ENCODE results near the gene EPB41L2.

Gene EPB41L2

DNA sequence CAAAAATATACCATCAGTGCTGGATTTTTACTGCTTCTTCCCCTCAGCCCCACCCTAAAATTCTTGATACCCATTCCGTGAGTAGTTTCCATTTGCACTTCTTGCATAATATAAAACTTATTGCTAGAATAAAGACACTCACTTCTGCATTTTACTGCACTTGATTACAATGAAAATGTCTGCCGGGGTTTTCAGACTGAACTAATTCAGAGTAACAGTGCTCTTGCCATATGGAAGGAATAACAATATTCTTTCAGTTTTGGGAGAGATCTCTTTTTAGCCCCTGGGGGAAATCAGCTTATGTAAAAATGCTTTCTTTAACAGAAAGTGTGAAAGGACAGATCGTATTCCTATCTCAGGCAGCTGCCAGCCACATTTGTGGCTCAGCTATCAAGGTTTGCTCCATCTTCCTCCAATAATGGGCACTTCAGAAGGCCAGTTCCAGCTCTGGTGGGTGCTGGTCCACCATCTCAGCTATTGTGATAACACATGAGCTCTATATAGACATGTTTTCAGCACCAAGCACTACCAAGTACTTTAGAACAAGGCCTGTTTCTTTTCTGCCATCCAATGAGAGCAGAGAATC lies 226.9 kb downstream of the EPB41L2 start:
- TF ChIP-seq, protein P1, sequence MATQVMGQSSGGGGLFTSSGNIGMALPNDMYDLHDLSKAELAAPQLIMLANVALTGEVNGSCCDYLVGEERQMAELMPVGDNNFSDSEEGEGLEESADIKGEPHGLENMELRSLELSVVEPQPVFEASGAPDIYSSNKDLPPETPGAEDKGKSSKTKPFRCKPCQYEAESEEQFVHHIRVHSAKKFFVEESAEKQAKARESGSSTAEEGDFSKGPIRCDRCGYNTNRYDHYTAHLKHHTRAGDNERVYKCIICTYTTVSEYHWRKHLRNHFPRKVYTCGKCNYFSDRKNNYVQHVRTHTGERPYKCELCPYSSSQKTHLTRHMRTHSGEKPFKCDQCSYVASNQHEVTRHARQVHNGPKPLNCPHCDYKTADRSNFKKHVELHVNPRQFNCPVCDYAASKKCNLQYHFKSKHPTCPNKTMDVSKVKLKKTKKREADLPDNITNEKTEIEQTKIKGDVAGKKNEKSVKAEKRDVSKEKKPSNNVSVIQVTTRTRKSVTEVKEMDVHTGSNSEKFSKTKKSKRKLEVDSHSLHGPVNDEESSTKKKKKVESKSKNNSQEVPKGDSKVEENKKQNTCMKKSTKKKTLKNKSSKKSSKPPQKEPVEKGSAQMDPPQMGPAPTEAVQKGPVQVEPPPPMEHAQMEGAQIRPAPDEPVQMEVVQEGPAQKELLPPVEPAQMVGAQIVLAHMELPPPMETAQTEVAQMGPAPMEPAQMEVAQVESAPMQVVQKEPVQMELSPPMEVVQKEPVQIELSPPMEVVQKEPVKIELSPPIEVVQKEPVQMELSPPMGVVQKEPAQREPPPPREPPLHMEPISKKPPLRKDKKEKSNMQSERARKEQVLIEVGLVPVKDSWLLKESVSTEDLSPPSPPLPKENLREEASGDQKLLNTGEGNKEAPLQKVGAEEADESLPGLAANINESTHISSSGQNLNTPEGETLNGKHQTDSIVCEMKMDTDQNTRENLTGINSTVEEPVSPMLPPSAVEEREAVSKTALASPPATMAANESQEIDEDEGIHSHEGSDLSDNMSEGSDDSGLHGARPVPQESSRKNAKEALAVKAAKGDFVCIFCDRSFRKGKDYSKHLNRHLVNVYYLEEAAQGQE (IDR thresholded peaks at IDR 0.05; ENCODE audit: insufficient read depth in 1 of 2, low read depth in 2 of 2, low read length in 2 of 2) = no peak
- TF ChIP-seq POLR2AphosphoS5 (IDR thresholded peaks at IDR 0.05; ENCODE audit: low read depth, low read length) (no peak), SIN3A (IDR thresholded peaks at IDR 0.05; ENCODE audit: borderline replicate concordance, insufficient read depth, low read length) (no peak), TAF1 (IDR thresholded peaks at IDR 0.05; ENCODE audit: borderline replicate concordance, insufficient read depth, low read length) (no peak), FOXP2 (optimal IDR thresholded peaks at IDR 0.05; ENCODE audit: borderline replicate concordance, extremely low read depth, extremely low read length, insufficient read depth) (no peak)

DNA sequence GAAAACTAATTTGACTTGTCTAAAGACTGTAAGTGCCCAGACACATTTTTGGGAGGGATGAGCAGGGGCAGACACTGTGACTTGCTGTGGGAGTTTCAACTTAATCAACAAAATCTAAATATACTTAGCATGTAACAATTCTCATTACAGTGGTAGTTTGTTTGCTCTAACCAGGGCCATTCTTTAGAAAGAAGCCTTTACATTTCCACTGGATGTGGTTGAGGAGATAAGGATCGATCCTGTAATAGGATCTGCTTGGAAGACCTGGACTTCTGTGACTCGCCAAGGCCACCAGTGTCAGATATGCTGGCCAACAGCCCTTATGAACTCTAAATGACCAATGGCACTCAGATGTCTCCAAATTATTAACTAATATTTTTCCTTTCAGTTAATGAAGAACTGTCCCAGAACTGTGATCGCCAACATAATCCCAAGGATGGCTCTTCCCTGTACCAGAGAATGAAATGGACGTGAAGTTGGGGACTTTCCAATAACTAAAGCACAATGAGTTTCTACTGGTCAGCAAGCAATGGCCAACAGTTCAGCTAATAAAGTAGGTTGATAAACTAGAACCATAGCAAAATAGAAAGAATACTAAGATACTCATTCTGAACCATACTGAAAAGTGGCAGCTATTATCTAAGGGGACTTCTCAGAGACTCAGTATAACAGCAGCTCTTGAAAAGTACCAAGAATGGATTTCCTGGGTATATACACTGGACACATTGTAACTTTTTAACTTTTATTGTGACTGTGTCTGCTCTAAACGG lies 228.4 kb downstream of the EPB41L2 start:
- TF ChIP-seq FOXP2 (optimal IDR thresholded peaks at IDR 0.05; ENCODE audit: borderline replicate concordance, extremely low read depth, extremely low read length, insufficient read depth) (no peak), SIN3A (IDR thresholded peaks at IDR 0.05; ENCODE audit: borderline replicate concordance, insufficient read depth, low read length) (no peak), POLR2AphosphoS5 (IDR thresholded peaks at IDR 0.05; ENCODE audit: low read depth, low read length) (no peak), TAF1 (IDR thresholded peaks at IDR 0.05; ENCODE audit: borderline replicate concordance, insufficient read depth, low read length) (no peak)
- TF ChIP-seq, protein P1 (IDR thresholded peaks at IDR 0.05; ENCODE audit: insufficient read depth in 1 of 2, low read depth in 2 of 2, low read length in 2 of 2) = no peak

DNA sequence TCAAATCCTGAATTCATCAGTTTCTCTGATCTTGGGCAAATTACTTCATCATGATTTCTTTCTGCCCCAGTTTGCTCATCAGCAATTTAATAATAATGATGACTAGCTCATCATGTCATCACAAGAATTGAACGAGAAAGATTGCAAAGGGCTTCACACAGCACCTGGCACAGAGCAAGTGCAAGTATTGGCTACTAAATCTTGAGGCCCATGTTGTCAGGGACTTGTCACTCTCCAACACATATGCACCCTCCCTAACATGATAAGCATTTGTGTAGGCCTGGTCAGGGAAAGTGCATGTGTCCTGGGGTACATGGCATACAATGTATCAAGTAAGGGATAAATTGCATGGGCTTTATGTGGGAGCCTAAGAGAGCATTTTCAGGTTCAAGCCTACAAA lies 229.5 kb downstream of the EPB41L2 start:
- no peak for TF ChIP-seq FOXP2 (optimal IDR thresholded peaks at IDR 0.05; ENCODE audit: borderline replicate concordance, extremely low read depth, extremely low read length, insufficient read depth)
- TF ChIP-seq, protein P1 (IDR thresholded peaks at IDR 0.05; ENCODE audit: insufficient read depth in 1 of 2, low read depth in 2 of 2, low read length in 2 of 2) = no peak
- TF ChIP-seq SIN3A (IDR thresholded peaks at IDR 0.05; ENCODE audit: borderline replicate concordance, insufficient read depth, low read length) = no peak
- no peak for TF ChIP-seq POLR2AphosphoS5 (IDR thresholded peaks at IDR 0.05; ENCODE audit: low read depth, low read length)
- no peak for TF ChIP-seq TAF1 (IDR thresholded peaks at IDR 0.05; ENCODE audit: borderline replicate concordance, insufficient read depth, low read length)

DNA sequence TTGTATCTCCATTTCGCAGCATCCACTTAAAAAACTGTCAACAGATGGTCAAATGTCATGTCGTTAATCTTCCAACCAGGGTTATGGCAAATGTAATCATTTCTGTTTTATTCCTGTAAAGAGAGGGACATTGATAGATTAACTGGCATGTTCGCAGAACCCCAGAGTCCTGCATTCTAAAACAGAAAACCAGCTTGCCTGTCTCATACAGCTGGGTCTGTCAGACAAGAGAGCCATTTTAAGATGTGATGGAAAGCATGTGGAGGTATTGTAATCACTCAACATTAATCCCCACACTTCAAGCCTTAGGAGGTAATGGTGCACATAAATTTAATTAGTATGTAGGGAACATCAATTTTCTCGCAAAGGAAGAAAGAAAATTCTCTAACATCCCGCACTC lies 231.4 kb downstream of the EPB41L2 start:
- TF ChIP-seq FOXP2 (optimal IDR thresholded peaks at IDR 0.05; ENCODE audit: borderline replicate concordance, extremely low read depth, extremely low read length, insufficient read depth) = no peak
- TF ChIP-seq POLR2AphosphoS5 (IDR thresholded peaks at IDR 0.05; ENCODE audit: low read depth, low read length) = no peak
- TF ChIP-seq, protein P1 (IDR thresholded peaks at IDR 0.05; ENCODE audit: insufficient read depth in 1 of 2, low read depth in 2 of 2, low read length in 2 of 2) = no peak
- TF ChIP-seq TAF1 (IDR thresholded peaks at IDR 0.05; ENCODE audit: borderline replicate concordance, insufficient read depth, low read length) = no peak
- no peak for TF ChIP-seq SIN3A (IDR thresholded peaks at IDR 0.05; ENCODE audit: borderline replicate concordance, insufficient read depth, low read length)
